ENCODE data around the gene PTGIS.
A peak's percentile ranks its signal among the peaks of the same experiment; 100 is the strongest.

PTGIS gene

DNA sequence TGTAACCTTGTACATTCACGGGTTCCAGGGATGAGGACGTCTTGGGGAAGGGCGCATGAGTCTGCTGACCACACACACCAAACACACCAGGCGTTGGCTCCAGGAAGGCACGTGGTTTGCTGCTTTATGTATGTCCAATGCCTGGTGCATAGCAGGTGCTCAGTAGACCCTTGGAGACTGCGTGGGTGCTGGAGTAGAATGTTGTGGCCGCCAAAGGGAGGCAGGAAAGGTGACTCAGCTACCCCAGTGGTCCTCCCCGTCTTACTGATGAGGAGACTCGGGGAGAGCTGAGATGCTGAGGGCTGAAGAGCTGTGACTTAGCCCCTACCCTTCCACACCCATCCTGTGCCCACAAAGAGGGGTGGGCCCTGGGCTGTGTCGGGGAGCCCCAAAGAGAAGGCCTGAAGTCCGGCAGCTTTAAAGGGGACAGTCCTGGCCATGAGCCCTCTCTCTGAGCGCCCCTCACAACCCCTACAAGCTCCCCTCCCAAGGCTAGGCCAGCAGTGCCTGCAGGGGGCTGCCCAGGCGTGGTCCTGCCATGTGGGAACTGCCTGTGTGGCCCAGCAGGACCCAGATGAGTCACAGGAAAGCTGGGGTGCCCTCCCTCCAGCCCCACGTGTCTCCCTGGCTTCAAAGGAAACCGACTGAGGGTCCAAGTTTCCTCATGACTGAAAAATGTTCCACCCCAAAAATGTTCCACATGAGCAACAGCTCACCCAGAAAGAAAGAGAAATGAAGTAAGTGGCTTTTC, 28.0 kb upstream of the PTGIS start:
- DNase-seq (ENCODE audit: low spot score), result no peak

DNA sequence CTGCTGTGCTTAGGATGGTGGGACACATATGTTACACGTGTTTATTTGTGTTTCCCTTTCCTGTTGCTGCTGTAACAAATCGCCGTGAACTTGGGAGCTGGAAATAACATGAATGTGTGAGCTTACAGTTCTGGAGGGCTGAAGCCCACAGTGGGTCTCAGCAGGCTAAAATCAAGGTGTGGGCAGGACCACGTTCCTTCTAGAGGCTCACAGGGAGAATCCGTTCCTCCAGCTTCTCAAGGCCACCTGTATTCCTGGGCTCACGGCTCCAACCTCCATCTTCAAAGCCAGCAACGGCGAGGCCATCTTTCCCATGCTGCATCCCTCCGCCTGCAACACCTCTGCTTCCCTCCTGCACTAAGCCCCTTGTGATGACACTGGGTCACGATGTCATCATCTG, 27.4 kb upstream of the PTGIS start:
- no peak for DNase-seq (ENCODE audit: low spot score)

DNA sequence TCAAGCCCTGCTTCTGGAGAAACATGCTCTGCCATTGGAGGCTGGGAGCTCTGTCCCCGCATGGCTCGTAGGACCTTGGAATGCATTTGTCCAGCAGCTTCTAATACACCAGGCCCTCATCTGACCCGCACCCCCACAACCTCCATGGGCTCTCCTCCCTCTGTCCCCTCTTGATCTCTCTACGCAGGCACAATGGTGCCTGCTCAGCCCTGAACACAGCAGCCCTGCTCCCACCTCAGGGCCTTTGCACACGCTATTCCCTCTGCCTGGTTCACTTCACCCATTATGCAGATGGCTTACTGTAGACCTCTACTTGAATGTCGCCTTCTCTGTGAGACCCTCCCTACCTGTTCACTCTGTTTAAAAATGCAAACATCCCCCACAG, 27.0 kb upstream of the PTGIS start:
- DNase-seq (ENCODE audit: low spot score), result no peak

DNA sequence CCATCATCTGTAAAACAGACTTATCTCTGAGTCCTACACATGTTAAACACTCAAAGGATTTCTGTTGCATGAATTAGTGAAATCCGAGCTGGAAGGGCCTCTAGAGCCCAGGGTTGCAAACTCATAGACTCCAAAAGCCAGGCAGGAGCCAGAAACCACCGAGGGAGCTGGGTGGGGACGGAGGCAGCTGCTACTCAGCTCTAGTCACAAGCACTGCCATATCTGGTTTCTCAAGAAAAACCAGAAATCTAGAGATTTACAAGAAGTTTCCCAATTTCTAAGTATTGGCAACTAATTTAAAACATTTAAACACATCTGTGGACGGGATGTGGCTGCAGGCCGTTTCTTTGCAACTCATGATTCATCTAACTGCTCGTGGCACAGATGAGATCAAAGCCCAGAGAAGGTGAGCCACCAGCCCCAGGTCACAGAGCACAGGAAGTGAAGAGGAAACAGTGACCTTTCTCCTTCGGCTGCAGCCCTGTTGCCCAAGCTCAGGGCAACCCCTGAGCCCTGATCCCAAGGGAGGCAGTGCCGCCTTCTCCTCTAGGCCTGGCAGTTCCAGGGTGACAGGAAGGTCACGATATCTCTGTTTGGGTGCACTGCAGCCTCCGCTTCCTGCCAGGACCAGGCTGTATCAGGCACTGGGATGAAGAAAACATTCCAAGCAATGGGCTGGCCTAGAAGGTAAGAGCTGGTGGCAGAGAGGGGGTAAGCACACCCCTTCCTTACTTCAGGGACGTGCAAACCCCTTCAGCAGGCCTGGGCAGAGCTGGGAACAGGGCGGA, 26.4 kb upstream of the PTGIS start:
- DNase-seq (ENCODE audit: low spot score), result no peak

DNA sequence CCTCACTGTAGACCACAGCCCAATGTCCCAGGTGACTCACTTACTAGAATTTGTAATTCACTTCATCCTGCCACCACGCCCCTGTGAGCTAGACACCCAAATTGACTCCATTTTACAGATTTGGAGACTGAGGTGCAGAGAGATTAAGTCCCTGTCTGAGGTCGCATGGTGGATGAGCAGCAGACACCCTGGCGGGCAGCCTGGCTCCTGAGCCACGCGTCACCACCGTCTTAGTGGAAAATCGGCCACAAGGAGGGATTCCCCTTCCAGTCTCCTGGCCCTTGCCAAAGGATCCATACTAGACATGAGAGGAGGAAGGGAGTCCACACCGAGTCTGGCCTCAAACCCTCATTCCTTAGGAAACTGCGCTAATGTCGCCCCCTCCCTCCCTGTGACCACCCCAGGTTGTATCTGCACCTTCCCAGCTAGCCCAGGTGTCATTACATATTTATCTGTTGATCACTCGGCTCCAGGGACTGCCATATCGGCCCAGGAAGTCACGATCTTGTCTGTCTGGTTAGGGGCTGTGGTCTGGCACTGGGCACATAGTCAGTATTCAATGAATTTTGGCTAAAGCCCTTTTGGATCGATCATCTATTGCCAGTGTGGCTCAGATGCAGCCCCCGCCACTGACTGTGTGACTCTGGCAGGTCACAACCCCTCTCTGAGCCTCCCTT, 25.7 kb upstream of the PTGIS start:
- DNase-seq (ENCODE audit: low spot score), result no peak

DNA sequence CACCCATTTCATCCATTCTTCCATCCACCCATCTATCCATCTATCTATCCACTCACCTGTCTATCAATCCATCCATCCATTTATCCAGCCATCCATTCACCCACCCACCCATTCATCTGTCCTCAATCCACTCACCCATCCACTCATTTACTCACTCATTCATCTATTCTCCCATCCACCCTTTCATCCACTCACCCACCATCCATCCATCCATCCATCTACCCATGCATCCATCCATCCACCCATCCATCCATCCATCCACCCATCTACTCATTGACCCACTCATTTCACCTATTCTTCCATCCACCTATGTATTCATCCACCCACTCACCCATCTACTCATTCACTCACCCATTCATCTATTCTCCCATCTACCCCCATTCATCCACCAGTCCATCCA, 24.2 kb upstream of the PTGIS start:
- DNase-seq (ENCODE audit: low spot score), result no peak

DNA sequence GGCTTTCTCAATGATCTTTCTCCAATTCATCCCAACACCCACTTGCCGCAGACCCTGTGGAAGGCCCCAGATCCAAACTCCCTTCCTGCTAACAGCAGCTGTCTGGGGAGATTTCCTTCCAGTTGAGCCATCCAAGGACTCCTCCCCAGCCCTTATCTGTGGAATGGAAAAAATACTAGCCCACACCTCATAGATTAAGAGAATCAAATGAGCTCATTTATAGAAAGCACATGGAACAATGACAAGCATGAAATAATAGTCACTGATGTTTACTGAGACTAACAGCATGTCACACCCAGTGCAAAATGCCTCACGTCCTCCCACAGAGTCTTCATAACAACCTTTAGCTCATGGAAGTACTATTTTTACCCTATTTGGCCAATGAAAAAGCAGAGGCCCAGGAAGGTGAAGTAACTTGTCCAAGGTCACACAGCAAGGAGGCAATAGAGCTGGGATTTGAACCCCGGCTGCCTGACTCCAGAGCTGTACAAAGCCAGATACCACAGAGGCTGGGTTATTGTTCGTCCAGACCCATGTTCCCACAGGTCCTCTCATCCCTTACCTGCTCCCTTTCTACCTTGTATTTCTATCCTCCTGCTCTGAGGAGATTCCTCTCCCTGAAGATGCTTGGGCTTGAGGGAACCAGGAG, 23.4 kb upstream of the PTGIS start:
- no peak for DNase-seq (ENCODE audit: low spot score)

DNA sequence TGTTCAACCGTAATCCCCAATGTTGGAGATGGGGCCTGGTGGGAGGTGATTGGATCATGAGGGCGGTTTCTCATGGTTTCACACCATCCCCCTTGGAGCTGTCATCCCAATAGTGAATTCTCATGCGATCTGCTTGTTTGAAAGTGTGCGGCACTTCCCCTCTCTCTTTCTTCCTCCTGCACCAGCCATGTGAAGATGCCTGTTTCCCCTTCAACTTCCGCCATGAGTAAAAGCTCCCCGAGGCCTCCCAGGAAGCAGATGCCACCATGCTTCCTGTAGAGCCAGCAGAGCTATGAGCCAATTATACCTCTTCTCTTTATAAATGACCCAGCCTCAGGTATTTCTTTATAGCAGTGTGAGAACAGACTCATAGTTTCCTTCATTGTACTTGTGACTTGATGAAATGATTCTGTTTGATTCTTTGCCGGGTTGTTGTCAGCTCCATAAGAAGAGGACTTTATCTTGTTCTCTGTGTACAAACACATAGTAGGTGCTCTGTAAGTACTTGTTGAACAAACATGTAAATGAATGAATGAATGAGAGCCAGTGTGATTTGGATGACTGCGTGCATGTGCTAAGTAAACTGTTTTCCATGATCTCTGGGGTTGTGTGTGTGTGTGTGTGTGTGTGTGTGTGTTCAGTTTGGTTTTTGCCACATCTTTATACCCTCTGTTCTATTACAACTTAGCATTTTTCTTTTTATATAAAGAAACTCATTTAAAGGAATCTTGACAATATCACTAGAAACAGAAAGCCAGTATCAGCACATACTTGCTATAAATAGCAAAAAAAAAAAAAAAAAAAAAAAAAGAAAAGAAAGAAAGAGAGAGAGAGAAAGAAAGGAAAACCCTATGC, 22.5 kb upstream of the PTGIS start:
- DNase-seq (ENCODE audit: low spot score), result no peak

DNA sequence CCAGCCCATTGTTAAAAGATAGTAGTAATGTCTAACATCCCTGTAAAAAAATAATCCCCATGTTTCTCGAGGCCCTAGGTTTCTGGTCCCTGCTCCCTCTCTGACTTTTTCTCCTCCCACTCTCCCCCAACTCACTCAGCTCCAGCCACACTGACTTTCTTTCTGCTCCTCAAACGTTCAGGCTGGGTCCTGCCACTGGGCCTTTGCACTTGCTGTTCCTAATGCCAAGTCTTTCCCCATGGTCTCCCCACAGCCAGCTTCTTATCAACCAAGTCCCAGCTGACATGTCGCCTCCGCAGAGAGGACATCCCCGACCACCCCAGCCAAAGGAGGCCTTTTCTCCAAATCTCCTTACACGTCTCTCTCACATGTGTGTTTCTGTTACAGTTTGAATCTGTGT, 21.8 kb upstream of the PTGIS start:
- no peak for DNase-seq (ENCODE audit: low spot score)

DNA sequence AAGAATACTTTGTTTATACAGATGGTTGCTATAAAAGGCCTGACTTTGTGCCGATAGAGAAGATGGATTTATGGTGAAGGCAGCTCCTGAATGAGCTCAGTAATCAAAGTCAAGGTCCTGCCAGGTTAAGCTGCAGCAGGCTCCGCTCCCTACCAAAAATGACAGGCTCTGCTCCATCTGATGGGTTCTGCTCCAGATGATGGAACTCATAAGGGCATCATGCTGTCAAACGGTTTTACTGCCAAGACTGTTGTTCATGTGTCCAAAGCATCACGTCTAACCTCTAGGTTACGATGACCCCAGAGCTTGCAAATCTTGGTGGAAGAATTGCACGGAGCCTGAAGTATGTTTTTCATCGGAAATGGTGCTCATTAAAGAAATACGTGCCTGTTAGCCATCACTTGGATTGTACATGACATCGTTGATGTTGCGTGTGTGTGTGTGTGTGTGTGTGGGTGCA, 19.2 kb upstream of the PTGIS start:
- DNase-seq (ENCODE audit: low spot score), result no peak

DNA sequence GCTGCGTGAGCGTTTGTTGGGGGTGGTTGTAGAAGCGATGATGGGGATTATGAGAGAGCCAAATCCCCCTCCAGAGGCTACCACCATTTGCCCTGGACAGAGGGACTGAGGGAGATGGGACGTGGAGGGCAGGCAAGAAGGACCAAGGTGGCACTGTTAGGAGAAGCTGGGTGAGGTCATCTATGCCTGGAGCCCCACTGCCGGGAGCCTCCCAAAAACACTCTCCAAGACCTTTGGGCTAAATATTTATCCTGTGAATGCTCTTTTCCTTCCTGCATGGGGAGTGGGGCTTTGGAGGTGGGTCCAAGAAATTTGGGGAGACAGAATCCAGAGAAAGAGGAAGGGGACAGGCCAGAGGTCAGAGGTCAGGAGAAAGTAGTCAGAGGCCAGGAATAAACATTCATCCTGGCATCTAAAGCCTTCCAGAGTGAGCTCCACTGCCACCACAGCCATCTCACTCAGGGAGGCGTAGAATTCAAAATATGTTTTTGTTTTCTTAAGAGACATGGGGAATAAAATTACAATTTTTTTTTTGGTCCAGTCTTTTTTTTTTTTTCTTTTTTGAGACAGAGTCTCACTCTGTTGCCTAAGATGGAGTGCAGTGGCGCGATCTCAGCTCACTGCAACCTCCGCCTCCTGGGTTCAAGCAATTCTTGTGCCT, 17.8 kb upstream of the PTGIS start:
- DNase-seq (ENCODE audit: low spot score), result no peak

DNA sequence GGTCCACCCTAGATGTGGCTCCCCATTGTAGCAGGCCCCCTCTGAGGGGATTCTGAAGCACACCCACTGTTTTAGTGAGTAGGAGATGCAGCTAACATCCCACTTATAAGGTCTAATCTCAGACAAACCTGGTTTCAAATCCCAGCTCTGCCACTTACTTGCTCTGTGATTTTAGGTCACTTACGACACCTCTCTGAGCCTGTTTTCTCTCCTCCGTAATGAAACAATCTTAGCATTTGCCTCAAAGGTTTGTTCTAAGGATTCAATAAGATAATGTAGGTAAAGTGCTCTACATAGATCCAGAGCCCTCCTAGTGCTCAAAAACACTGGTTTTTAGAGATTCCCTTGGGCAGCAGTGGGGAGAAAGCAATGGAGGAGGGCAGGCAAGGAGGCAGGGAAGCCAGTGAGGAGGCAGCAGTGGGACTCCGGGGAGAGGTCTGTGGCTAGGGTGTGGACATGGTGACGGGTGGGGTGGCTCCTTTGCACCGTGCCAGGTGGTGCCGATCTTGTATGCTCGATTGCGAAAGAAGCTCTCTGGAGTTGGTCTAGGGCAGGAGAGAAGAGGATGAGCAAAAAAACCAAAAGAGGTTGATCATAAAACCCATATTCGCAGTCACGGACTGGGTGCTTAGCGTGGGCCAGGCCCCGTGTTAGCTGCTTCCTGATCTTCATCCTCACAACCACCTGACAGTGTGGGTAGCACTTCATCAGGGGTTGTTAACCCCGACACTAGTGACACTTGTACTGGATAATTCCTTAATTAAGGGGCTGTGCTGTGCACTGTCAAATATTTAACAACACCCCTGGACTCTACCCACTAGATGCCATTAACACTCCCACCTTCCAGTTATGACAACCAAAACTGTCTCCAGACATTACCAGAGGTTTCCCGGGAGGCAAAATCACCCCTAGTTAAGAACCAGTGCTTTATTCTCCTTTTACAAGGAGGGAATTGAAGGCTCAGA, 16.8 kb upstream of the PTGIS start:
- DNase-seq (ENCODE audit: low spot score), result peak; percentile 41

DNA sequence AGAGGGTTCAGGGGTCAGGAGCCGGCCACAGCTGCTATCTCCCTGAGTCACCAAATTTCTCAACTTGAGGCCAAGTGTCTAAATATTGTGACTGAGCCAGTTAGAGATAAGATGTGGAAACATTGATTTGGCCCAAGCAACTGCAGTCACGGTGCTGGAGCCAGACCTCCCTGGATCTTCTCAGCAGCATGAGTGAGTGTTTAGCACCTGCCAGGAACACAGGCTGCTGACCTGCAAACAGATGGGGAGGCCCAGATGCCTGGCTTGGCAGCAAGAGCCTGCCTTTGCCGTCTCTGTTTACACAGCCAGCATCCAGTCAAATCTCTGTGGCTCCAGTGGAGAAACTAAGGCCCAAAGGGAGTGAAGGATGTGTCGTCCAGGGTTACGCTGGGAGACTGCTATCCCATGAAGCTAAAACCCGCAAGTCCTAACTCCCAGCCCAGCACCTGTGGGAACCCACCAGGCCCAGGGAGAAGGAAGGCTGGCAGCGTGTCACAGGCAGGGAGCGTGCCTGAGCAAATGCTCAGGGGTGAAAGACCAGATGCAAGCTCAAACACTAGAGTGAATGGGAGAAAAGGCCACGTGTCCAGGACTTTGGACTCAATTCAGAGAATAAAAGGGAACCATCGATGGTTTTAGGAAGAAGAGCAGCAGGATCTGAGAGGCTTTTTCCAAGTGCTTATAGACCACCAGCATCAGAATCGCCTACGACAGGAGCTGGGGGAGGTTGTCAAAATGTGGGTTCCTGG, 15.9 kb upstream of the PTGIS start:
- DNase-seq (ENCODE audit: low spot score), result peak; percentile 44

DNA sequence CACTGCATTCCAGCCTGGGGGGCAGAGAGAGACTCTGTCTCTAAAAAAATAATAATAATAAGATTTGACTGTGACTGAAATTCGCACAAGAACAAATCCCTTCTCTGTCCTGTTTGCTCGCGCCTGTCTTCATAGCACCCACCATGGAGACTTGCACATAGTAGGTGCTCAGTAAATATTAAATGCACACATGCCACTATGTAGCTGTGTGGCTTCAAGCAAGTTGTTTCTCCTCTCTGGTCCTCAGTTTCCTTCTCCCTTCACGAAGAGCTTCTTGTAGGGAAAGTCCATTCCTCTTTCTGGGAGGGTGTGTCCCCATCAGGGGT, 15.4 kb upstream of the PTGIS start:
- DNase-seq (ENCODE audit: low spot score), result no peak

DNA sequence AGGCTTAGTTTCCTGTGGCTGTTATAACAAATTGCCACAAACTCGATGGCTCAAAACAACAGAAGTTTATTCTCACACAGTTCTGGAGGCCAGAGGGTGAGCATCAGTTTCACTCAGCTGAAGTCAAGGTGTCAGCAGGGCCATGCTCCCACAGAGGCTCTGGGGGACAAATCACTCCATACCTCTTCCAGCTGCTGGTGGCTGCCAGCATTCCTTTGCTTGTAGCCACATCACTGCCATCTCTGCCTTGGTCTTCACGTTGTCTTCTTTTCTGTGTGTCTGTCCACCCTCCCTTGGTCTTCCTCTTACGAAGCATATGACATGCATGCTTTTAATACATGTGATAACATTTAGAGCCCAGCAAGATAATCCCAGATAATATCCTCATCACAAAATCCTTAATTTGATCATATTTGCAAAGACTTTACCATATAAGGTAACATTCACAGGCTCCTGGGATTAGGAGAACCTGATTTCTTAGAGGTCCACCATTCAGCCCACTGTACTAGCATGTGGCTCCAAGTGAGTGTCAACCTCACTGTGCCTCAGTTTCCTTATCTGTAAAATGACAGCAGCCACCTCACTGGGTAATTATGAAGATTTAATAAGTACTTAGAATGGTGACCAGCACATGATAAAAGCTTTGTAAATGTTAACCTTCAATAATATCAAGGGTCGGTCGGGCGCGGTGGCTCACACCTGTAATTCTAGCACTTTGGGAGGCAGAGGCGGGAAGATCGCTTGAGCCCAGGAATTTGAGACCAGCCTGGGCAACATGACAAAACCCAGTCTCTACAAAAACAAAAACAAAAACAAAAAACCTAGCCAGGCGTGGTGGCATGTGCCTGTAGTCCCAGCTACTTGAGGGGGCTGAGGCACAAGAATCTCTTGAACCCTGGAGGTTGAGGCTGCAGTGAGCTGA, 14.7 kb upstream of the PTGIS start:
- DNase-seq (ENCODE audit: low spot score), result no peak

DNA sequence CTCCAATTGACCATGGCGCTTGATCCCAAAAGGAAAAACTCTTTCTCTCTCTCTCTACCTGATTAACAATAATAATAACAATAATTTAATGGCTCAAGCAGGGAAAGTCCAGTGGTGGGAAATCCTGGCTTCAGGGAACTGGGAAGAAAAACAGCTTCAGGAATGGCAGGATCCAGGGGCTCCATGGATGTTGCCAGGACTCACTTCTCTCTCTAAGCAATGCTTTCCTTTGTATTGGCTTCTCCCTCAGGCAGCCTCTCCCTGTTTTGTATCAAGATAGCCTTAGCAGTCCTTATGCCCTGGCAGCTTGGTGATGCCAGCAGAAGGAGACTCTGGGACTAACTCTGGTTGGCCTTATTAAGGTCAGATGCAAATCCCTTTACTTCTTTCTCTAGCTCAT, 13.5 kb upstream of the PTGIS start:
- DNase-seq (ENCODE audit: low spot score), result no peak

DNA sequence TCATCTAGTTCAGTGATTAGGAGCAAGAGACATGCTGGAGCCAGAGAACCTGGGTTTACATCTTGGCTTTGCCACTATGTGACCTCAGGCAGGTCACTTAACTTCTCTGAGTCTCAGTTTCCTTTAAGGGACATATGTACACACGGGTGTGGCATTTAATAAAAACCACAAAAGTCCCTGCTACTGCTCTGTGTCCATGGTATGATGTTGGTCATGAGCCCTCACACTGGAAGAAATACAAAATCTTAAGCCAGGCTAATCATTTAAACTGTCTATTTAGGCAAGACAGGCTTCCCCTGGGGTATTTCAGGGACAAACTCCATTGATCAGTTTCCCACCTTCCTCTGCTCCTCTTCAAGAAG, 12.9 kb upstream of the PTGIS start:
- DNase-seq (ENCODE audit: low spot score), result no peak

Data from LoVo (cell line).